Endothelial cell of umbilical vein (primary cell): Measurements from ENCODE around the gene FBN2. TPM values are rescaled to one million over a fixed set of nuclear protein-coding genes. Genes with fewer than 3 reads are reported as not detected.

ENCODE experiments used
- BruUV-seq: library from RNA; stranded (reverse); fragments of 400-500 nt; replicated peaks from 2 replicates; lab custom pipeline; 2021; lab: Mats Ljungman, UMichigan
- CTCF ChIA-PET: fragments of 300-600, 350-600 bp; sonication (Branson Sonifier 250); formaldehyde crosslinking; loops from one replicate; lab custom pipeline; 2021; ENCODE audit warnings: antibody characterized with exemption, inconsistent platforms; lab: Charles Lee
- POLR2A ChIA-PET: fragments of 300-600, 350-600 bp; sonication (Branson Sonifier 250); formaldehyde crosslinking; loops from one replicate; lab custom pipeline; 2021; ENCODE audit warnings: antibody characterized with exemption, inconsistent platforms; lab: Charles Lee
- DNase-seq: peaks from one replicate; pipeline ENCODE4 v3.0.0-alpha.2; 2011; ENCODE audit warnings: low read depth, low spot score
- FAIRE-seq: peaks from 2 replicates; lab custom pipeline; 2011; peaks lifted over from hg19 to GRCh38; lab: Jason Lieb, UNC
- H2AFZ ChIP-seq: 2 replicates; pipeline ENCODE4 v1.6.0; 2012; ENCODE audit warnings: low read depth, low read length, control low read depth, inconsistent platforms
- H3K27ac ChIP-seq: 2 replicates; pipeline ENCODE4 v1.5.1; 2011; ENCODE audit warnings: low read depth, mild to moderate bottlenecking, control low read depth, low read length, moderate library complexity; ENCODE audit not compliant: insufficient read depth
- H3K27me3 ChIP-seq, 2 experiments: 2 replicates each; pipeline versions ENCODE4 v1.6.0 to v1.6.1; 2011; ENCODE audit warnings: low read length in 2 of 2, mixed read lengths in 1 of 2; ENCODE audit not compliant: control insufficient read depth in 2 of 2, insufficient read depth in 2 of 2
- H3K36me3 ChIP-seq, 2 experiments: 2 replicates in 1 of 2; 3 replicates in 1 of 2; pipeline ENCODE4 v1.5.1; 2011; ENCODE audit warnings: low read length in 2 of 2, mild to moderate bottlenecking in 1 of 2, moderate library complexity in 1 of 2; ENCODE audit not compliant: control insufficient read depth in 2 of 2, insufficient read depth in 2 of 2; ENCODE audit errors: extremely low read depth in 1 of 2
- H3K4me1 ChIP-seq: 3 replicates; pipeline ENCODE4 v1.5.1; 2011; ENCODE audit warnings: mild to moderate bottlenecking, low read length; ENCODE audit not compliant: control insufficient read depth, insufficient read depth; ENCODE audit errors: extremely low read depth
- H3K4me2 ChIP-seq: 2 replicates; pipeline ENCODE4 v1.6.1; 2011; ENCODE audit warnings: low read length, control low read depth, mixed read lengths; ENCODE audit not compliant: insufficient read depth
- H3K4me3 ChIP-seq, 3 experiments: fragments of 200-600 bp in 1 of 3; sonication (generic), shearing (Covaris generic) in 1 of 3; replicated peaks in 1 of 3; 2 replicates each; pipeline ENCODE4 v1.5.1; 2011 to 2016; ENCODE audit warnings: control low read depth in 3 of 3, low read length in 3 of 3, mild to moderate bottlenecking in 2 of 3, inconsistent platforms in 1 of 3, low read depth in 1 of 3, moderate library complexity in 1 of 3; ENCODE audit not compliant: insufficient read depth in 1 of 3
- H3K79me2 ChIP-seq: 2 replicates; pipeline ENCODE4 v1.6.0; 2012; ENCODE audit warnings: low read length, inconsistent platforms; ENCODE audit not compliant: control insufficient read depth, insufficient read depth
- H3K9ac ChIP-seq: replicated peaks from 2 replicates; pipeline ENCODE3; 2011; ENCODE audit warnings: low read length, control low read depth; ENCODE audit not compliant: insufficient read depth; ENCODE audit errors: extremely low read depth
- H3K9me1 ChIP-seq: replicated peaks from 3 replicates; pipeline ENCODE4 v1.6.0; 2011; ENCODE audit warnings: mild to moderate bottlenecking, low read length; ENCODE audit not compliant: control insufficient read depth, insufficient read depth; ENCODE audit errors: extremely low read depth
- H3K9me3 ChIP-seq: replicated peaks from 2 replicates; pipeline ENCODE4 v1.5.1; 2012; ENCODE audit warnings: low read length, inconsistent platforms; ENCODE audit not compliant: control insufficient read depth, insufficient read depth
- H4K20me1 ChIP-seq: replicated peaks from 2 replicates; pipeline ENCODE3; 2011; ENCODE audit warnings: mild to moderate bottlenecking, low read length; ENCODE audit not compliant: control insufficient read depth, insufficient read depth; ENCODE audit errors: extremely low read depth
- FOS ChIP-seq: IDR thresholded peaks from 2 replicates; pipeline ENCODE4 v1.6.1; 2011; ENCODE audit warnings: mild to moderate bottlenecking, low read length, moderate library complexity, borderline replicate concordance; ENCODE audit not compliant: insufficient read depth
- GATA2 ChIP-seq: IDR thresholded peaks from 2 replicates; pipeline ENCODE4 v1.7.0; 2011; ENCODE audit warnings: low read depth, mild to moderate bottlenecking, moderate library complexity, mixed read lengths, low read length; ENCODE audit not compliant: insufficient read length, insufficient read depth
- JUN ChIP-seq: IDR thresholded peaks from 2 replicates; pipeline ENCODE4 v1.6.1; 2011; ENCODE audit warnings: borderline replicate concordance, low read depth; ENCODE audit not compliant: insufficient read length, insufficient read depth
- POLR2A ChIP-seq: IDR thresholded peaks from 2 replicates; pipeline ENCODE4 v1.6.1; 2012; ENCODE audit warnings: low read depth, mild to moderate bottlenecking, control low read depth, low read length
- dilution Hi-C: fragments of 300-500 bp; cut with MboI; formaldehyde crosslinking; loops from one replicate; pipeline ENCODE4 v1.15.0; 2019; ENCODE audit warnings: low sequenced_read_pairs; ENCODE audit not compliant: extremely low pct_ligation_motif_present
- intact Hi-C: fragments of 100-400 bp; cut with micrococcal nuclease; formaldehyde crosslinking; loops from one replicate; pipeline ENCODE4 v1.10.0; 2022
- polyA plus RNA-seq, 4 experiments: library from polyadenylated mRNA; depleted of rRNA in 3 of 4; stranded (reverse) in 3 of 4; unstranded in 1 of 4; fragments of >200 nt; gene quantifications; 2 replicates each; pipeline versions ENCODE4 v1.2.1 to v1.2.3, GENCODE V29; 2011 to 2012; ENCODE audit warnings: missing spikeins in 1 of 4
- total RNA-seq: library from RNA; stranded (reverse); gene quantifications from 2 replicates; pipeline ENCODE4 v1.2.3, GENCODE V29; 2021
- TF ChIP-seq, protein P1 (sequence below): IDR thresholded peaks from 2 replicates; pipeline ENCODE4 v1.6.1; 2011; ENCODE audit not compliant: insufficient read depth, insufficient read length
- TF ChIP-seq, protein P2 (sequence below), 2 donors: IDR thresholded peaks; 1 replicate in 1 of 2; 2 replicates in 1 of 2; pipeline ENCODE4 v1.5.1; 2011; ENCODE audit warnings: low read length in 2 of 2, mild to moderate bottlenecking in 2 of 2, moderate library complexity in 2 of 2, control low read depth in 1 of 2, inconsistent platforms in 1 of 2, low read depth in 1 of 2; ENCODE audit not compliant: insufficient read depth in 1 of 2; ENCODE audit errors: extremely low read depth in 1 of 2

Gene FBN2
- total and polyA plus RNA-seq, 2 donors (not counting 3 experiments of a cell fraction or from before 2014, with no cell fraction given): 21.8 to 57.4 TPM

DNA sequence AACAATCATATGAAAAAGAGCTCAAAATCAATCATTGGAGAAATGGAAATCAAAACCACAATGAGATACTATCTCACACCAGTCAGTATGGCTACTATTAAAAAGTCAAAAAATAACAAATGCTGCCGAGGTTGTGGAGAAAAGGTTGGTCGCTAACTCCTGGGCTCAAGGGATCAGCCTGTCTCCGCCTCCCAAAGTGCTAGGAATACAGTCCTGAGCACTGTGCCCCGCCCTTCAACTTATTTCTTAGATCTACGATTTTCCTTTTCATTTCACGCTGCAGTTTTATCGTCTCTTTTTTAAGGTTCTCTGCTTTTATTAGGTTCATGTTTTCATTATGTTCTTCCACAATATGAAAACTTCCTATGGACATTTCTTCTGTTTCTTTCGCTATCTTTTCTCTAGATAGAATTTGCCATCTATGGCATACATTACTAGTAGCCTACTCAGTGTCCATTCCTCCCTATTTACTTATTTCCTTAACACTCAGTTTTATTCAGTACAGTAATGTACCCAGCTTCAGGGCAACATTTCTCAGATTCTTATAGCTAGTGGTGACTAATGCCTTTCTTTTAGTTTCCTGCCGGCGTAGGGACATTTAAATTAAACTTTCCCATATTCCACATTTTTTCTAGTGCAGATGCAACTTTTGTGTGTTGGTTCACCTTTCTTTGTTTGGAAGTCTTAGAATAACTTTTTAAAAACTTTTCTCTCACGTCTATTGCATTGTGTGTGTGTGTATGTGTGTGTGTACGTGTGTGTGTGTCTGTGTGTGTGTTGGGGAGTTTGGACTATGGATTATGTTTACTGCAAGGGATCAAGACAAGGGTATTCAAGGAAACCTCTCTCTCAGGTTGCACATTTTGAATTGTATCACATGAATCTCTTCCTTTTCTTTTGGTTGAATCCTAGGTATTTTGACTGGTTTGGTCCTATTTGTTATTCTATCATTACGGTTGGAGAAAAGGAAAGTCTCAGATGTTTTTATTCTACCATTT is 21.6 kb upstream of the FBN2 start:
- no peaks in the 10 kb centered on the region for H3K27me3 ChIP-seq
- H3K9ac ChIP-seq: no peak overlapping the region
- H3K27ac ChIP-seq: no peak overlapping the region
- dilution Hi-C loops (no loop called here), intact Hi-C loops (no loop called here)
- no peaks in the 10 kb centered on the region for H4K20me1 ChIP-seq
- DNase-seq (no peak), FAIRE-seq (no peak)
- H3K4me1 ChIP-seq: peaks cover 2% of the 10 kb centered on the region
- POLR2A ChIA-PET: no interaction called here
- H3K36me3 ChIP-seq: no peaks in the 10 kb centered on the region
- no peak for TF ChIP-seq POLR2A
- TF ChIP-seq, protein P1, sequence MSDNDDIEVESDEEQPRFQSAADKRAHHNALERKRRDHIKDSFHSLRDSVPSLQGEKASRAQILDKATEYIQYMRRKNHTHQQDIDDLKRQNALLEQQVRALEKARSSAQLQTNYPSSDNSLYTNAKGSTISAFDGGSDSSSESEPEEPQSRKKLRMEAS: no peak
- TF ChIP-seq, protein P2, sequence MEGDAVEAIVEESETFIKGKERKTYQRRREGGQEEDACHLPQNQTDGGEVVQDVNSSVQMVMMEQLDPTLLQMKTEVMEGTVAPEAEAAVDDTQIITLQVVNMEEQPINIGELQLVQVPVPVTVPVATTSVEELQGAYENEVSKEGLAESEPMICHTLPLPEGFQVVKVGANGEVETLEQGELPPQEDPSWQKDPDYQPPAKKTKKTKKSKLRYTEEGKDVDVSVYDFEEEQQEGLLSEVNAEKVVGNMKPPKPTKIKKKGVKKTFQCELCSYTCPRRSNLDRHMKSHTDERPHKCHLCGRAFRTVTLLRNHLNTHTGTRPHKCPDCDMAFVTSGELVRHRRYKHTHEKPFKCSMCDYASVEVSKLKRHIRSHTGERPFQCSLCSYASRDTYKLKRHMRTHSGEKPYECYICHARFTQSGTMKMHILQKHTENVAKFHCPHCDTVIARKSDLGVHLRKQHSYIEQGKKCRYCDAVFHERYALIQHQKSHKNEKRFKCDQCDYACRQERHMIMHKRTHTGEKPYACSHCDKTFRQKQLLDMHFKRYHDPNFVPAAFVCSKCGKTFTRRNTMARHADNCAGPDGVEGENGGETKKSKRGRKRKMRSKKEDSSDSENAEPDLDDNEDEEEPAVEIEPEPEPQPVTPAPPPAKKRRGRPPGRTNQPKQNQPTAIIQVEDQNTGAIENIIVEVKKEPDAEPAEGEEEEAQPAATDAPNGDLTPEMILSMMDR (IDR thresholded peaks at IDR 0.05; ENCODE audit: extremely low read depth in 1 of 2, insufficient read depth in 1 of 2, low read depth in 1 of 2, low read length in 2 of 2): no peak
- no peak for TF ChIP-seq GATA2
- TF ChIP-seq JUN: no peak
- no peak for TF ChIP-seq FOS
- no TSS peak for BruUV-seq
- H3K4me3 ChIP-seq: no peak overlapping the region
- H3K79me2 ChIP-seq: no peaks in the 10 kb centered on the region
- H3K9me3 ChIP-seq: no peaks in the 10 kb centered on the region
- H3K9me1 ChIP-seq: no peaks in the 10 kb centered on the region
- CTCF ChIA-PET: no interaction called here
- H3K4me2 ChIP-seq: no peak overlapping the region
- H2AFZ ChIP-seq: no peak overlapping the region
